Adipose tissue (tissue), 3 donors: ENCODE measurements around the gene SECISBP2. TPM values are rescaled to one million over a fixed set of nuclear protein-coding genes. Genes with fewer than 3 reads are reported as not detected.

ENCODE experiments used
- H3K27ac ChIP-seq: one replicate; pipeline ENCODE4 v1.5.1; 2013; ENCODE audit warnings: low read depth, low read length
- WGBS, 3 donors: extraction: QIAGEN DNeasy Blood & Tissue Kit; methylation state at CpG; one replicate each; pipeline ENCODE4 v1.1.7; 2013; 5-methylcytosine and 5-hydroxymethylcytosine counted together
- polyA plus RNA-seq, 3 donors: library from polyadenylated mRNA; stranded (reverse); fragments of 200-250 nt; gene quantifications; one replicate each; pipeline ENCODE4 v1.2.3, GENCODE V29; 2013
- donor health status: healthy with polysubstance abuse.
- donor health status: Bipolar disorder and iron deficiency.
- donor health status: healthy.

SECISBP2 gene
- polyA plus RNA-seq, 3 donors: 22.0 to 23.6 (median 23.4) TPM

- no peak overlapping the region for H3K27ac ChIP-seq
- WGBS, 3 donors: 74 to 79% (median 77%) methylated on average over 11 of the region's 11 CpGs
Measured at GRCh38 chr9:89386797-89387196, 68.5 kb downstream of the SECISBP2 start.

GRCh38 chr9:89387197-89387849, 69.0 kb downstream of the SECISBP2 start:
- 94 to 96% (median 95%) methylated on average over 20 of the region's 20 CpGs for WGBS, 3 donors
- H3K27ac ChIP-seq: no peak overlapping the region

DNA sequence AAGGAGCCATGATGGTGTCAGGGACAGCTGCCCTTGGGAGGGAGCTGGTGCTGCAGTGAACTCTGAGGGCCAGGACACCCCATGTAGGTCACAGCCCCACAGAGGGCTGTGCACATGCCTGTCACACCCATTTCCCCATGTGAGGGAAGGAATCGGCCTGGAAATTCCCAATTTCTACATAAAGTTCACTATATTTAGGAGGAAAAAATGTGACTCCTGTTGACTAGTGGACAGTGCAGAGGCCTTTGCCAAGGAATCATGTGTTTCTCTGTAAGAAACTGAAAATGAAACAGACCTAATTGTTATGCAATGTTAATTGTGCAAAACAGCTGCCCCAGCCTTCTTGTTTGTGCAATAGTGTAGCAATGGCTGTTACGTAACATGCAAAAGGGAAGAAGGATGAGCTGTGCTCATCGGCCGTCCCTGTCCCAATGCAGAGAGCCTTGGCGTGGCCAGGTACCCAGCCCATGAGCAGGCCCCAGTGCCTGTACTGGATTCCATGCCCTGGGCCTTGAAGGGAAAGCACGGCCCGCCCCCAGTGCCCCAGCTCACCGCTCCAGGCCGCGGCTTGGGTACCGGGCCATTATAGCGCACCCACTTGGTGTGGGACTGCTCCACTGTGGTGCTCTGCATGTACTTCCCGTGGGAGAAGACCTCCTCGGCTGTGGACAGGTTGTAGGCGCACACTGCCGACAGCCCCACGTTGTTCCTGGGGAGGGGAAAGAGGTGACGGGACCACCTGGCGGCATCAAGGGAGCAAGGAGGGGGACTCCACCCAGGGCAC, 70.0 kb downstream of the SECISBP2 start:
- H3K27ac ChIP-seq: no peak overlapping the region
- WGBS, 3 donors: 64 to 94% (median 65%) methylated on average over 19 of the region's 19 CpGs

- no peak overlapping the region for H3K27ac ChIP-seq
- 96 to 98% (median 97%) methylated on average over 12 of the region's 12 CpGs for WGBS, 3 donors
Measured at GRCh38 chr9:89388868-89389177, 70.5 kb downstream of the SECISBP2 start.

- WGBS, 3 donors: 79 to 89% (median 86%) methylated on average over 10 of the region's 10 CpGs
- H3K27ac ChIP-seq: no peak overlapping the region
Measured at GRCh38 chr9:89390068-89390555, 71.8 kb downstream of the SECISBP2 start.

DNA sequence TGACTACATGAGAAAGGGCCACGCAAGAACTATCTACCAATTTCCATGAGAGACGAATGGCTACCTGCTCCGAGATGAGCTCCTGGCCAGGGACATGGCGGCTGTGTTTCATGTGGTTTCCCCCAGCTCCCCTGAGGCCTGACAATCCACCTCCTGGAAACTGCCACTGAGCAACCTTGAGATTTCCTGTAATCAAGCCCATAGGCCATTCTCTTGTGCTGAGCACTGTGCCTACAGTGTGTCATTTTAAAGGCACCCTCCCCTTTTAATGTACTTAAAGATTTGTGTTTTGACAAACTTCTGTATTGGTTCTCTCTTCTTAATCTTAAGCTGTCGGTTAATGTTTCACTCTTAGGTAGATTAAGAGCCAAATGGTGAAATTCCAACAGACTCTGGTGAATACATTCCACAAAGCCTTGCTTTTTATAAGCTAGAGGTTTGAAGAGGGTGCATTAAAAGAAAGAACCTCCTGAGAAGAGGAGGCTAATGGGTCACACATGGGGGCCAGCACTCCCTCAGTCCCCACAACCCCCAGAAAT, 72.3 kb downstream of the SECISBP2 start:
- no peak overlapping the region for H3K27ac ChIP-seq
- 56 to 89% (median 84%) methylated on average over 5 of the region's 5 CpGs for WGBS, 3 donors

GRCh38 chr9:89391585-89391984, 73.3 kb downstream of the SECISBP2 start:
- H3K27ac ChIP-seq: no peak overlapping the region
- WGBS, 3 donors: 90 to 92% (median 92%) methylated on average over 6 of the region's 6 CpGs

GRCh38 chr9:89394412-89394811, 76.1 kb downstream of the SECISBP2 start:
- 88 to 89% (median 88%) methylated on average over 12 of the region's 12 CpGs for WGBS, 3 donors
- no peak overlapping the region for H3K27ac ChIP-seq

DNA sequence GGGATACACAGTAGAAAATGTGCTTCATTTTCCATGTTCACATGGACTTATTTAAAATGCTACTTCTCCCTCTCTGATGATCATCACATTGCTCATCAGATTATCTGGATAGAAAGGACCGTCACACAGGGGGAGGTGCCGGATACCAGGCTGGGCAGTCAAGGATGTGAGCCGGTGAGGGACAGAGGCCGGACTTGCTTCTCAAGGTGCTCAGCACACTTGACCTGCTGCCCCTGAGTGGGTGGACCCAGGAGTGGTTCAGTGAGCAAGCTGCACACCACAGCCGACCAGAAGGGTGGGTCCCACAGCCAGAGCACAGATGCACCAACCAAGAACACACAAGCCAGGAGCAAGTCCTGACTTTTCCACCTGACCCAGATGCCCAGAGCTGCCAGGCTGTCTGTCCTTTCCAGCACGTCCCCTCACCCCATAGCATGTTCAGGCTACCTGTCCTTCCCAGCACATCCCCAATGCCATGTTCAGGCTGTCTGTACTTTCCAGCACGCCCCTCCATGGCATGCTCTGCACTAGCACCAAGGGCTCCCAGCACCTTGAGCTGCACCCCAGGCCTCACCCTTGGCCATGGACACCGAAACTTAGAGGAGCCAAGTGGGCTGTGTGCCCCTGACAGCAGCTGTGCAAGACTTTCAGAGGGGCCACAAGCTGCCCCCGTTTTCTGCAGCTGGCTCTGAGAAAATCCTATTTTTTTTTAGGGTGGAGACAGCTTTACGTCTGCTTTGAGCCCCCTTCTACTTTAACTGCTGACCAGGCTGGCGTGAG, 77.8 kb downstream of the SECISBP2 start:
- H3K27ac ChIP-seq: no peak overlapping the region
- 90 to 95% (median 90%) methylated on average over 11 of the region's 11 CpGs for WGBS, 3 donors

DNA sequence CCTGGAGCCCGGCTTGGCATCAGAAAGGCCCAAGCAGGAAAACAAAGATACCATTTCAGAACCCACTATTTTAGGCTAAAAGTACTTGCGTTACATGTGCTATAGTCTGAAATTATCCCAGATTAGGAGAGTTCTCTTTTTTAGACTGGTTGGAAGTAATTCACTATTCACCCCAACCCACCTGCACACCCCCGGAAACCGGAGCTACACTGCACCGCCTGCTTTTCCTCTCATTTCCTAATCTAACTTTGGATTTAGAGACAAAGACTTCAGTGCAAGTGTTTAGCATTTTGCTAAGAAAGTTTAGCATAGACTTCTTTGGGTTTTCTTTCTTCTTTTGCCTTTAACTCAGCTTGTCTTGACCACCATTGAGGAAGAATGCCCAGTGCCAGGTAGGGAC, 79.2 kb downstream of the SECISBP2 start:
- no peak overlapping the region for H3K27ac ChIP-seq
- 85 to 94% (median 86%) methylated on average over 5 of the region's 5 CpGs for WGBS, 3 donors

DNA sequence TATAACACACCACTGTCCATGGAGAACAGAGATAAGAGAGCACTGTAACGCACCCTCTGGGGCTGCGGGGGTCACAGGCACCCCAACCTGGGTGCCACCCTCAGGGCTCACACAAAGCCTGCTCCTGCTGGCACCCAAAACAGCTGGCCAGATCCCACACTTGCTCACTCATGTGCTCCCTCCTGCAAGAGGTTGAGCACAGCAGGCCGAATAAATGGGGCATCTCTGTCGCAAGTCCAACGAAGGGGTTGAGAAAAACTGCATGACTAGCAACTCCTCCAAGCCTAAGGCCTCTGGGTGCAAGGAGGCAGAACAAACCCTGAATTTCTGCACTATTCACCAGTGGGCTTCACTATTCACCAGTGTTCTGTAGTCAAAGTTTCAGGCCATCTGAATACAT, 80.3 kb downstream of the SECISBP2 start:
- 72 to 96% (median 78%) methylated on average over 5 of the region's 5 CpGs for WGBS, 3 donors
- H3K27ac ChIP-seq: no peak overlapping the region

DNA sequence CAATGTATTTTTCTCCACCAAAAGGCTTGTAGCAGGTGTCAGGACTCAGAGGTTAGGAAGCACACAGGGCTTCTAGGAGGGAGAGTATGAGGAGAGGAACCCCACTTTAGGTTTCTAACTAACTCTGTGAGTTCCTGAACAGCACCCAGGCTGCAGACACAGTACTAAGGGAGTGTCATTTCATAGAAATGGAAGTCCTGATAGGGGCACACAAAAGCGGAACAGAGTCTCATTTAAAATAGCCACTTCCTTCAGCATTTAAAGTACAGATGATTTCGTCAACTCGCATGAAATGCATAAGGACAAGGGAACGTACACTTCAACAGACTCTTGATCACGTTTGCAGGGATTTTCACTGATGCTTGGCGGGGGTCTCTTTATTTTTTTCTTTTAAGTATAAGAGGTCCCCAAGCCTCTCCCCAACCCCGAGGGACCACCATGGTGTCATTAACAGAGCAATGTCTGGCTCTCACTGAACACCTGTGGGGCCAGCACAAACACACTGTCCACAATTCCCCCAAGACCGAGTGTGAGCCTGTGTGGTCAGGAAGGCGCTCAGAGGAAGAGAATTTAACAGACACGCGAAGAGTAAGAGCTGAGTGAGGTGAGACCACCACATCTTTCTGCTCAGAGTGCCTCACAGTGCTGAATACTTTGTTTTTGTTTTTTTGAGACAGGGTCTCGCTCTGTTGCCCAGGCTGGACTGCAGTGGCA, 82.3 kb downstream of the SECISBP2 start:
- 61 to 84% (median 68%) methylated on average over 12 of the region's 12 CpGs for WGBS, 3 donors

DNA sequence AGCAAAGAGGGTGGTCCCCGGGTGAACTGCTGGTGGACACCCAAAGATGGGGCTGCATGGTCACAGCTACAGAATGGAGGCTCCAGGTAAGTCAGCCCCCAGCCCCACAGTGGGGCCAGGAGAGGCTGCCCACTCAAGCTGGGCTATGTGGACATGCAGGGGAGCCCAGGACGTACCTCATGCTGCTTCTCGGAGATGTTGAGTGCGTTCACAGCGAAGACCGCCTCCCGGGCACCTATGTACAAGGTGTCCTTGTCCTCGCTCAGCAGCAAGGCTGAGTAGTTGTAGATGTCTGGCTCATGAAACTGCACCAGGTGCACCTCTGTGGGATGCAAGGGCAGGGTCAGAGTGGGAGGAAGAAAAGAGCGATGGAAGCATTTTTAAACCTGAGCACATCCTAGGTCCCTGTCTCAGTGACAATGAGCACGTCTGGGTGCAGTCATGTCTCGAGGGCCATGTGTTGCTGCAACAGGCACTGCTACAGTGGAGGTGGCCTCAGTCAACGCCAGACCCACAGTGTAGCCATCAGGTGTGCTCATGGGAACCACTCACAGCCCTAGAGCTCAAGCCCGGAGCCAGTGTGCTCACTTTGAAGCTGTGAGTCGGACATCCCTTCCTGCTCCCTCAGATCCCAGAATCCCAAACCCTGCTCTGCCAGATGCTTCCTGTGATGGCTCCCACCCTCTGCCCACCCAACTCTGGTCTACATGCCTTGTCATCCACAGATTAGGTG, 84.6 kb downstream of the SECISBP2 start:
- H3K27ac ChIP-seq: no peak overlapping the region
- 92% methylated on average over 13 to 14 of the region's 14 CpGs for WGBS, 3 donors

More for the DNA sequence above, 82.3 kb downstream of the SECISBP2 start:
- no peak overlapping the region for H3K27ac ChIP-seq

DNA sequence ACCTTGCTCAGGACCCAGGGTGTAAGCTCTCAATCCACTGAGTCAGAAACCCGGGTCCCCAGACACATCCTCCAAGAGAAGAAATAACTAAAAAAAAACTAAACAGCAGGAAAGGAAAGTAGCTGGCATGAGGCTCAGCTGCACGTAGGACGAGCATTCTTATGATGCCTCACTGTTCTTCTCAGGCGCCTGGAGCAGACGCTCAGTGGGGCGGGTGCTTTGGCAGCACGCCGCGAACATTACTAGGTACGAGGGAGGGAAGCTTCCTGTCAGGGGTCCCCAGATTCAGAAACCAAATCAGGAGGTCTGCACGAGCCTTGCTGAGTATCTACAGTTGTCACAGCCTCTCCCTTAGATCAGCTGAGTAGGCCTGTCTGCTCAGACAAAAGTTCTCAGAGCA, 85.8 kb downstream of the SECISBP2 start:
- H3K27ac ChIP-seq: no peak overlapping the region
- 80 to 88% (median 84%) methylated on average over 11 of the region's 11 CpGs for WGBS, 3 donors

DNA sequence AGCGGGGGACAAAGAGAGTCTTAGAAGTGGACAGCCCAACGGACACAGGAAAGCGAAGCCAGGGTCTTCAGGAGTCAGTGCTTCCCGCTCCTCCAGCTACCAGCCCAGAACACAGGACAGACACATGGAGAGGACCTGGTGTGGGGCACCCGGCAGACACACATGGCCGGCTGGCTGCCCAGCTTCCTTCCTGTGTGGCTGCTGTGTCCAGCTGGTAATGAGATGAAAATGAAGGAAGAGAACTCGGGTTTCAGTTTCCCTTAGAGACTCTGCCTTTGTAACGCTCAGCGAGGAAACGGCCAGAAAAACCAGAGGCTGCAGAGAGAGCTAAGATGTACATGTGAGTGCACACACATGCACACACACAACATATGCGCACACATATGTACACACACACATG, 87.5 kb downstream of the SECISBP2 start:
- 39 to 75% (median 43%) methylated on average over 11 of the region's 11 CpGs for WGBS, 3 donors
- no peak overlapping the region for H3K27ac ChIP-seq

GRCh38 chr9:89407070-89407469, 88.8 kb downstream of the SECISBP2 start:
- 24 to 48% (median 39%) methylated on average over 2 of the region's 2 CpGs for WGBS, 3 donors
- H3K27ac ChIP-seq: no peak overlapping the region

GRCh38 chr9:89408628-89409101, 90.4 kb downstream of the SECISBP2 start:
- no peak overlapping the region for H3K27ac ChIP-seq
- WGBS, 3 donors: 49 to 75% (median 61%) methylated on average over 12 of the region's 12 CpGs
